LNCAP (cell line): ENCODE results near the gene GALNT6.

Experiments
- TF ChIP-seq, protein P1 (sequence below): fragments of 450-650 bp; IDR thresholded peaks from 2 replicates; pipeline ENCODE4 v1.5.1; 2017; ENCODE audit warnings: mild to moderate bottlenecking

Gene GALNT6

DNA sequence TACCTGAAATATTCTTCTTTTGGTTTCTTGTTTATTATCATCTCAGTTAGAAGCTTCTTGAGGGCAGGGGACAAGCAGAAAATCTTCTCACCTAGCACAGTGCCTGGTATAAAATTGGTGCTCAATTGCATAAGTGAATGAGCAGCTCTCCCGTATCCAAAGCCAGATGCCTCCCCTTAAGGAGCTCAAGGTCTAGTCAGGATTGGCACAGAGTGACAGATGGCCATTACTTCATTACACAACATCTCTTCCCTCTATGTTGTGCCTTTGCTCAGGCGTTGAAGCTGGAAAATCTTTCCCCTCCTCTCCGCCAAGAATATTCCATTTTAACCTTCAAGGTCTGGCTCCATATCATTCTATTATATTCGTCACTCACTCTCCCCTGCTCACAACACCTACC, 37.0 kb upstream of the GALNT6 start:
- TF ChIP-seq, protein P1, sequence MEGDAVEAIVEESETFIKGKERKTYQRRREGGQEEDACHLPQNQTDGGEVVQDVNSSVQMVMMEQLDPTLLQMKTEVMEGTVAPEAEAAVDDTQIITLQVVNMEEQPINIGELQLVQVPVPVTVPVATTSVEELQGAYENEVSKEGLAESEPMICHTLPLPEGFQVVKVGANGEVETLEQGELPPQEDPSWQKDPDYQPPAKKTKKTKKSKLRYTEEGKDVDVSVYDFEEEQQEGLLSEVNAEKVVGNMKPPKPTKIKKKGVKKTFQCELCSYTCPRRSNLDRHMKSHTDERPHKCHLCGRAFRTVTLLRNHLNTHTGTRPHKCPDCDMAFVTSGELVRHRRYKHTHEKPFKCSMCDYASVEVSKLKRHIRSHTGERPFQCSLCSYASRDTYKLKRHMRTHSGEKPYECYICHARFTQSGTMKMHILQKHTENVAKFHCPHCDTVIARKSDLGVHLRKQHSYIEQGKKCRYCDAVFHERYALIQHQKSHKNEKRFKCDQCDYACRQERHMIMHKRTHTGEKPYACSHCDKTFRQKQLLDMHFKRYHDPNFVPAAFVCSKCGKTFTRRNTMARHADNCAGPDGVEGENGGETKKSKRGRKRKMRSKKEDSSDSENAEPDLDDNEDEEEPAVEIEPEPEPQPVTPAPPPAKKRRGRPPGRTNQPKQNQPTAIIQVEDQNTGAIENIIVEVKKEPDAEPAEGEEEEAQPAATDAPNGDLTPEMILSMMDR = no peak

DNA sequence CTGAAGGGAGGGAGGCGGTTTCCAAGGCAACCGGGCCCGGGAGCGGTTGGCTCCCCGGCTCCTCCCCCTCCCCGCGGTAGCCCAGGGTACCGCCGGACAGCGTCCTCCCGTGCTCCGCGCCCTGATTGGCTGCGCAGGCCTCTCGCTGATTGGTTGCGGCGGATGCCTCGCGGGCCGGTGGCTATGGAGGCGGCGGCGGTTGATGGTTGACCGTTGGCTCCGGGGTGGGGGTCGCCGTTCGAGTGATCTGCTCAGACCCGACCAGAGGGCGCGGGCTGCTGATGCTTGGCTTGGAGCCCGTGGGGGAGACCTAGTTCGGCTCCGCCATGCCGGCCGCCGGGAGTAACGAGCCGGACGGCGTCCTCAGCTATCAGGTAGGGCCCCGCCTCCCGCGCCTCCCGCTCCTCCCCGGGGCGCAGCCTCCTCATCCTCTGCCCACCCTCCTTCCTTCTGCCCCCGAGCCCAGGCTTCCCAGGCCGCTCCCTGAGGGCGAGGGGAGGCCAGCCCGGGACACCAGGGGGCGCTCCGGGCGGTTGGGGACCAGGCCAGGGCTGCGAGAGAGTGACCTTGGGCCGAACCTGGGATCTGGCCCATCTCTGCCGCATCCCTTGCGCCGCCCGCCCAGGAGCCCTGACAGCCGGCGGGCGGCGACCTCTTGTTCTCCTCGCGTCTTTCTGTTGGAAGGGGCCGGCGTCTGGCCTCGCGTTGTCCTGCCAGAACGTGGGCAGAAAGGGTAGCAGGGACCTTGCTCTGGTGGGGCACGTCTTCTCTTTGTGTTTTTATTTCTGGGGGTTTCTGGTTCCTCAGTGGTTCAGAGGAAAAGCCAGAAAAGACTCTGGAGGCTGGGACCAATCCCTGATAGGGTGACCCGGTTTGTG, 33.7 kb upstream of the GALNT6 start, which contains the start of gene SLC4A8:
Gene SLC4A8 (plus strand): TSS at position 170 of the 878 bp plus-strand sequence. CDS start 157 bp downstream, at position 327.
- TF ChIP-seq, protein P1 = peak; percentile 79

DNA sequence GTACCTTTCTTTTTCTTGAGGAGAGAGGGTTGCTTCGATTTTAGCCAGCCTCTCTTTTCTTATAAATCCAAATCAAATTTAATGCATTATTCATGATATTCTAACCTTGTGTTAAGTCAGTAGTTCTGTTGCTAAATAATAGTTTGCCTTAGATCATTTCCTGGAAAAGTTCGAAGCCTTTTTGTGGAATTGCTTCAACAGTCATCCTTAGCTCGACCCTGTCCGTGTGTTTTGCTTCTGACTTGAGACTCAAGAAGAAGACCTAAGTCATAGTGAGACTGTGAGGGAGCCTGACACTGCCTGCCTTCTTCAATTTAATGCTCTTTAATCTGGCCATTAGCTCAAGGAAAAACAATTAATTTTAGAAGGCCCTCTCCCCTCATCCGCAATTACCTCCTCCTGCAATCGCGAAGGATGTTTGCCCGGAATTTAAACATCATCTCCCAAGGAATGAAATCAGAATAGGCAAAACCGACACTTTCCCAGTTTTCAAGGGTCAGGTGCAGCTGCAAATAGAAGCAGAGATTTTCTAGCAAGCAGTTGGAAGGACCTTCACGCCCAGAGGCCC, 33.0 kb upstream of the GALNT6 start:
- TF ChIP-seq, protein P1 = no peak

DNA sequence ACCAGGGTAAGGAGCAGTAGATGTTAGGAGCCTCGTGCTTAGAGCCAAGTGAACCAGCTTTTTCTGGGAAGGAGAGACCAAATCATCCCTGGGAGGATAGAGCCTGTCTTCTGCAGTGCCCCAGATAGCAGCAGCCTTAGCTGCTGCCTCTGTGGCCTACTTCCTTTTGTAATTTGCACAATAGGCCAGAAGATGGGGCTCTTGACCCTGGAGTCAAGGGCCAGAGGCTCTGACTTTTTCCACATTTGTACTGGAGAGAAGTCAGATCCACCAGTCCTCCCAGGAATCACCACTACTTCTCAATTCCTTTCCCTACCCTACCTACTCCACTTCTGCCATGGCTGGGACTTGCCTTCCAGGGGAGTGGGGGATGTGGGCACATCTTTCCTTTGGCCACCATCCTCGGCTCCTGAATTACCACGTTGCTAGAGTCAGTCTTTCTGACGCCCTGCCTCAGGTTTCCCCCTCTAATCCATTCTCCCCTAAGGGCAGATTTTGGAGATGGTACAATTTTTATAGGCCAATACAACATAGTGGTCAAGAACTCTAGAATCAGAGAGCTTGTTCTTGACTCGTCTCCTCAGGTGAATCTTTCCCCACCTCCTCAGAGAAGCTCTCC, 30.2 kb upstream of the GALNT6 start:
- TF ChIP-seq, protein P1 = peak; percentile 73

DNA sequence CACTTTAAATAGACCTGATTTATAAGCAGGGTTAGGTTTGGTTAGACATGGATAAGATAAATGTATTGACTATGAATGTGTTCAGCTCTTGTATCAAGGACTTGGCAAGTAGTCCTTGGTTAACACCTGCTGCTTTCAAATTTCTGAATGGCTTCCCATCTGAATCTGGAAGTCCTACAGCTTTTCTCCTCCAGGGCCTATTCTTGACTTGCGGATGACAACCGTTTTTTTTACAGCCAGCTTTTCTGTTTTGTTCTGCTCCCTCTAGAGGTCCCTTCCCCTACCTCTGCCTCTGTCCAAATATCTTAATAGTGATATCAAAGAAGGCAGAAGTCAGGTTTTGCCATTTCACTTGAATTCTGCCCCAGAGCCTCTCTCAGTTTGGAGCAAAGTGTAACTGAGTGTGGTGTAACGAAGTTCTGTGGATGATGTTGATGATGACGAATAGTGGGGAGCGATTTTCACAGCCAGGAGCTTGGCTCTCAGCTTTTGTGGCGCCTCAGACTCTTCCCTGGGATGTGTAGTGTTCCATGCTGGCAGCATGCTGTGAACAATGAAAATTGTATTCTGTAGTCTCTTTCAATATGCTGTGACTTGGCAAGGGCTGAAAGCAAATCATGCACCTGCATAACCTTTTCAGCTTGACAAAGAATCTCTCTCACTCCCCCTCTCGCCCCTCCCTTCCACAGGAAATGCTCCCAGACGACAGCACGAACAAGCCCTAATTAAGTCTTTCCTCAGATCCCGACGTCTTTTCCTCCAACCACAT, 28.4 kb upstream of the GALNT6 start:
- TF ChIP-seq, protein P1 = 0 out of 2 replicates have a peak, but pooled peaks have one; percentile 7

DNA sequence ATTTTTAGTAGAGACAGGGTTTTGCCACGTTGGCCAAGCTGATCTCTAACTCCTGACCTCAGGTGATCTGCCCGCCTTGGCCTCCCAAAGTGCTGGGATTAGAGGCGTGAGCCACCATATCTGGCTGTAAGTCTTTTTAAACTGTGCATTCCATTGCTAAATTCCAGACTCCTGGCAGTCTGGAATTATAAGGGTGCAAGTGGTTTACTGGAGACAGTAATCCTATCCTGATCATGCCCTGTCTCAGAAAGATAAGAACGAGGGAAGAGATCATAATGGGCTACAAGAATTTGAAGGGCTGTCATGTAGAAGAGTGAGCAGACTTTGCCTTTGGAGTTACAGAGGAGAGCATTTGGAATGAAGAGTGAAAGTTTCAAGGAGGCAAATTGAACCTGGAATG, 26.6 kb upstream of the GALNT6 start:
- TF ChIP-seq, protein P1 = no peak

DNA sequence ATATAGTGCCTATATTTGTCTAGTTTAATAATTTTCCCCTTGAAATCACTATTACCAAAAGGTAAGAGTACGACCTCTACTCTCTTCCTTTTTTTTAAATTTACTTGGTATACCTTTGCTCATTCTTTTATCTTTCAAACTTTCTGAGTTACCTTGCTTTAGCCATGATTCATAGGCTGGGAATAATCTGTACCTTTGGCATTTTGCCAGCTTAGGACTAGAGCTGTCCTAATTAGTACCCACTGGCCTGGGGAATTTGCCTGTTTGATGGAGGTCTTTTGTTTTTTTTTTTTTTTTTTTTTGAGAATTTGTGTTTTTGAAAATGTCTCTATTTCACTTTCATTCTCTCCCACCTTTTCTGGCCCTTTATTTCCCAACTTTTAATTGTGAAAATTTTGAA, 24.7 kb upstream of the GALNT6 start:
- TF ChIP-seq, protein P1 = no peak
